Mucosa of stomach (tissue), 1 donor: ENCODE data around the gene RNF207.

ENCODE experiments used
- H3K27me3 ChIP-seq: one replicate; pipeline ENCODE4 v1.7.0; 2013; ENCODE audit warnings: mild to moderate bottlenecking, low read length; ENCODE audit not compliant: control insufficient read depth, insufficient read depth
- H3K36me3 ChIP-seq: one replicate; pipeline ENCODE4 v1.7.0; 2013; ENCODE audit warnings: low read length; ENCODE audit not compliant: control insufficient read depth, insufficient read depth
- H3K4me1 ChIP-seq: one replicate; pipeline ENCODE4 v1.7.0; 2013; ENCODE audit warnings: mild to moderate bottlenecking, low read length; ENCODE audit not compliant: control insufficient read depth, insufficient read depth
- H3K4me3 ChIP-seq: one replicate; pipeline ENCODE4 v1.7.0; 2013; ENCODE audit warnings: low read length
- H3K9ac ChIP-seq: one replicate; pipeline ENCODE4 v1.7.0; 2013; ENCODE audit warnings: mild to moderate bottlenecking, low read length, moderate library complexity
- H3K9me3 ChIP-seq: one replicate; pipeline ENCODE4 v1.7.0; 2013; ENCODE audit warnings: mild to moderate bottlenecking, low read length, moderate library complexity; ENCODE audit not compliant: control insufficient read depth
- donor health status: Pancreatic carcinoma.

The RNF207 gene

GRCh38 chr1:6243993-6244392 lies 38.1 kb downstream of the RNF207 start, which contains the start of gene HES3:
TSS of gene HES3 (plus strand) at chr1:6244179. CDS start at chr1:6244366, 187 bp downstream.
- no peaks in the 10 kb centered on the region for H3K36me3 ChIP-seq
- H3K9ac ChIP-seq, result no peak within 1 kb of the TSS
- H3K4me1 ChIP-seq, result peaks cover 20% of the 10 kb centered on the region
- no peaks in the 10 kb centered on the region for H3K9me3 ChIP-seq
- H3K27me3 ChIP-seq, result peaks cover 83% of the 10 kb centered on the region
- no peak within 1 kb of the TSS for H3K4me3 ChIP-seq

- H3K4me3 ChIP-seq, result no peak overlapping the region
- peaks cover 22% of the 10 kb centered on the region for H3K4me1 ChIP-seq
- H3K27me3 ChIP-seq, result peaks cover 81% of the 10 kb centered on the region
- H3K9ac ChIP-seq, result no peak overlapping the region
- no peaks in the 10 kb centered on the region for H3K9me3 ChIP-seq
- H3K36me3 ChIP-seq, result no peaks in the 10 kb centered on the region
Observed at GRCh38 chr1:6244401-6245049, 38.6 kb downstream of the RNF207 start.

GRCh38 chr1:6245086-6245868 lies 39.4 kb downstream of the RNF207 start:
- Histone ChIP-seq H3K9ac (no peak overlapping the region), H3K36me3 (no peaks in the 10 kb centered on the region), H3K27me3 (peaks cover 83% of the 10 kb centered on the region), H3K4me3 (no peak overlapping the region), H3K9me3 (no peaks in the 10 kb centered on the region), H3K4me1 (peaks cover 27% of the 10 kb centered on the region)

- Histone ChIP-seq H3K27me3 (peaks cover 82% of the 10 kb centered on the region), H3K9me3 (no peaks in the 10 kb centered on the region), H3K9ac (no peak overlapping the region), H3K4me1 (peaks cover 27% of the 10 kb centered on the region), H3K4me3 (no peak overlapping the region), H3K36me3 (no peaks in the 10 kb centered on the region)
Observed at GRCh38 chr1:6245869-6246496, 40.1 kb downstream of the RNF207 start.

DNA sequence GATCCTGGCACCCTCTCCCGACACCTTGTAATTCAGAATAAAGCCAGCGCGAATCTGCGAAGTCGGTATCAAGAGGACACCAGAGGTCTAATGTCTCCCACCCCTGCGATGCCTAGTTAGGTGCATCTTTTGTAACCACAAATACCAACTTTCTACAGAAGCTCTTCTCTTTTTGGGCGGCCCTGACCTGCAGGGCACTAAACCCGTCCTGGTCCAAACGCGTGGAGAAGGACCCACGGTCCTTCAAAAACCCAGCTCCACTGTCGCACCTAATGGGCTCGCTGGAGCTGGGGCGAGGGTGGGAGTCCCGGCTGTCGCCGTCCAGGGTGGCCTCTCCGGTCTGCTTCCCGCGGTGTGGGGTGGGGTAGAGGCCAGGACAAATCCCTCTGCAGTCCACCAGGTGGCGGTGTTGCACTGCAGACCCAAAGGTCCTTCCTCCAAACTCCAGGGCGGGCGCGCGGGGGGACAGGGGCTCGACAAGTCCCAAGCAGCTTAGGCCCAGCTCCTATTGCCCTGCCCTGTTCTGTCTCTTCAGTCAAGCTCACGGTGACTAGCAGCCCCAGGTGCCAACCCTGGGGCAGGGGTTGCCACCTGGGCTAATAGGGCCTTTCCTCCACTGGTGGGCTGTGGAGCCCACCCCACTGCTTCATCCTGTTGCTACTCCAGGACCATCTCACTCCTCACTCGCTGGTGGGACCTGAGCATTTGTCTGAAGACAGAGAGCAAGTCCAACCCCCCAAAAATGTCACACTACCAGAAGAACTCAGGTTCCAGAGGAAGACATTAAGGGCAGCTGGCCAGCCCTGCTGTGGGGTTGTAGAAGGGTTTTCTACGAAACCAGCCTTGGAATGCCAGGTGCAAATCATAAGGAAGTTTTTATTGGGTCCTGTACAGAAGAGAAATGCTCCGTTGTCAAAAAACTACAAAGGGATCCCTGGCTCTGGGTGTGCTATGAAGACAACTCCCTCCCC lies 40.9 kb downstream of the RNF207 start:
- peaks cover 81% of the 10 kb centered on the region for H3K27me3 ChIP-seq
- H3K36me3 ChIP-seq, result no peaks in the 10 kb centered on the region
- no peaks in the 10 kb centered on the region for H3K9me3 ChIP-seq
- H3K4me3 ChIP-seq, result no peak overlapping the region
- peaks cover 27% of the 10 kb centered on the region for H3K4me1 ChIP-seq
- no peak overlapping the region for H3K9ac ChIP-seq

DNA sequence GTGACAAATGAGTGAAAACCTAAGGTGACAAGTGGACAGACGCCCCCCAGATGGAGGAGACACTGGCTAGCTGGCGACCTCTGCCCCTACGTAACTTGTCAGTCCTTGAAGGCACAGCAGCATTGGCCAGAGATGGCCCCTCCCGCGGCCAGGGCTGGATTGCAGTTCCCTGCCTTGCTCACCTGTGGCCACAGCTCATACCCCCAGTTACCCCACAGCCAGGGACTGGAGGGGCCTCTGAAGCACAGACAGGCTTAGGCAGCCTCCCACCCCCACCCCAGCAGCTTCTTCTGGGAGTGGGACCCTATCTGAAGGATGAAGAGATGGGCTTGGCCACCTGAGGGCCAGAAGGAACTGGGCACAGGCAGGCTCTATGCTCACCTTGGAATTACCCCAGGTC lies 41.7 kb downstream of the RNF207 start:
- no peaks in the 10 kb centered on the region for H3K36me3 ChIP-seq
- H3K4me1 ChIP-seq, result peaks cover 27% of the 10 kb centered on the region
- no peak overlapping the region for H3K4me3 ChIP-seq
- H3K27me3 ChIP-seq, result peaks cover 76% of the 10 kb centered on the region
- H3K9ac ChIP-seq, result no peak overlapping the region
- H3K9me3 ChIP-seq, result no peaks in the 10 kb centered on the region

GRCh38 chr1:6248161-6248776 lies 42.4 kb downstream of the RNF207 start:
- H3K9me3 ChIP-seq, result no peaks in the 10 kb centered on the region
- H3K36me3 ChIP-seq, result no peaks in the 10 kb centered on the region
- H3K4me1 ChIP-seq, result peaks cover 27% of the 10 kb centered on the region
- no peak overlapping the region for H3K9ac ChIP-seq
- peaks cover 70% of the 10 kb centered on the region for H3K27me3 ChIP-seq
- H3K4me3 ChIP-seq, result no peak overlapping the region

DNA sequence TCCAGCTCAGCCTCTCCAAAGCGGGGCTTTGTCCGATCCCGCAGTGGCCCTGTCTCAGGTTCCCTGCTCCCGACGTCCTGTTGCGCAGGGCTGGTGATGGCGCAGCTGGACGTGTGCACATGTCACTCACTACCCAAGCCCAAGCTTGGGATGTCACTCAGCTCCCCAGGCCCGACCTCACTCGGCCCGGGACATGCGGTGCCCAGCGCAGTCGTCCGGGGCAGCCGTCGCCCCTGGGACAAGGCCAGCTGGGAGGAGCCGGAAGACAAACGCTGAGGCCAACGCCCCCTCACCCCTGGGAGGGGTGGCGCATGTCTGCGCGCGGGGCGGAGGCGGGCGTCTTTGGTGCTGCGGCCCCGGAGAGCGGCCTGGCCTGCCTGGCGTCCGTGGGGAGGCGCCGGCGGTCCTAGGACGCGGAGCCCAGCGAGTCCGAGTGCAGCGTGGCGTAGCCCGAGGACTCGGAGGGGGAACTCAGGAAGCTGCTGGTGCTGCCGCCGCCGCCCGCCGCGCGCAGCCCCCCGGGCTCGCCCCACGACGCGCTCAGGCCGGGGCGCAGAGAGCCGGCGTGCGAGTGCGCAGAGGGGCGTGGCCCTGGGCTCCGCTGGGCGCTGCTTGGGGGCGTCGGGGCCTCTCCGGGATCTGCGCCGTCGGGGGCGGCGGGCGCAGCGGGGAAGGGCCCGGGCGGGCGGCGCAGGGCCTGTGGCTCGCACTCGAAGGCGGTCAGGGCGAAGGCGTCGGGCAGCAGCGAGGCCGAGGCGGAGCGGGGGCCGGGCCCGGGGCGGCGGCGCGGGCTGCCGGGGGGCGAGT lies 43.2 kb downstream of the RNF207 start:
- Histone ChIP-seq H3K4me1 (peaks cover 27% of the 10 kb centered on the region), H3K9me3 (no peaks in the 10 kb centered on the region), H3K4me3 (no peak overlapping the region), H3K36me3 (no peaks in the 10 kb centered on the region), H3K9ac (no peak overlapping the region), H3K27me3 (peaks cover 62% of the 10 kb centered on the region)

GRCh38 chr1:6249739-6250689 lies 44.1 kb downstream of the RNF207 start:
- Histone ChIP-seq H3K9me3 (no peaks in the 10 kb centered on the region), H3K36me3 (no peaks in the 10 kb centered on the region), H3K9ac (no peak overlapping the region), H3K4me3 (no peak overlapping the region), H3K4me1 (peaks cover 27% of the 10 kb centered on the region), H3K27me3 (peaks cover 55% of the 10 kb centered on the region)

GRCh38 chr1:6251233-6251632 lies 45.3 kb downstream of the RNF207 start:
- H3K4me1 ChIP-seq, result peaks cover 14% of the 10 kb centered on the region
- H3K4me3 ChIP-seq, result no peak overlapping the region
- no peaks in the 10 kb centered on the region for H3K36me3 ChIP-seq
- no peaks in the 10 kb centered on the region for H3K9me3 ChIP-seq
- H3K27me3 ChIP-seq, result peaks cover 44% of the 10 kb centered on the region
- no peak overlapping the region for H3K9ac ChIP-seq
